Endothelial cell (in vitro differentiated cells): ENCODE results near the gene ACSF2. TPM values are rescaled to one million over a fixed set of nuclear protein-coding genes. Genes with fewer than 3 reads are reported as not detected.

Source experiments
- DNase-seq: peaks from one replicate; pipeline ENCODE4 v3.0.0; 2021; ENCODE audit warnings: low spot score
- H3K27ac Mint-ChIP-seq: one replicate; pipeline ENCODE4 v1.8.0; 2021; ENCODE audit warnings: mixed read lengths, inconsistent platforms; ENCODE audit not compliant: unreplicated experiment
- H3K27me3 Mint-ChIP-seq: one replicate; pipeline ENCODE4 v1.8.0; 2021; ENCODE audit warnings: mild to moderate bottlenecking, moderate library complexity, mixed read lengths, inconsistent platforms; ENCODE audit not compliant: unreplicated experiment
- H3K36me3 Mint-ChIP-seq: one replicate; pipeline ENCODE4 v1.8.0; 2021; ENCODE audit warnings: mild to moderate bottlenecking, low read depth, mixed read lengths, inconsistent platforms; ENCODE audit not compliant: unreplicated experiment
- H3K4me1 Mint-ChIP-seq: one replicate; pipeline ENCODE4 v1.8.0; 2021; ENCODE audit warnings: mild to moderate bottlenecking, mixed read lengths, inconsistent platforms; ENCODE audit not compliant: unreplicated experiment
- H3K4me3 Mint-ChIP-seq: one replicate; pipeline ENCODE4 v1.8.0; 2021; ENCODE audit warnings: mild to moderate bottlenecking, mixed read lengths, inconsistent platforms; ENCODE audit not compliant: unreplicated experiment
- H3K9me3 Mint-ChIP-seq: one replicate; pipeline ENCODE4 v1.8.0; 2021; ENCODE audit warnings: mixed read lengths, inconsistent platforms; ENCODE audit not compliant: unreplicated experiment
- CTCF ChIP-seq: fragments of 200-600 bp; sonication (generic); IDR thresholded peaks from one replicate; pipeline ENCODE4 v1.5.0; 2021; ENCODE audit warnings: antibody characterized with exemption; ENCODE audit not compliant: unreplicated experiment
- total RNA-seq: library from RNA; stranded (reverse); fragmentation: NEBNext Ultra II Directional; extraction: Animal tissue kit (Norgen Biotek cat#: 25700); gene quantifications from one replicate; pipeline ENCODE4 v1.2.1, GENCODE V29; 2021; ENCODE audit not compliant: unreplicated experiment

Gene ACSF2
- total RNA-seq, 1 donor from 2014 or later: 51.0 TPM

GRCh38 chr17:50467114-50467854, 41.3 kb downstream of the ACSF2 start:
- Mint-ChIP-seq H3K9me3 (no peaks in the 10 kb centered on the region), H3K4me3 (peak overlapping the region; percentile 25), H3K27ac (no peak overlapping the region), H3K36me3 (peaks cover 11% of the 10 kb centered on the region), H3K27me3 (peaks cover 22% of the 10 kb centered on the region), H3K4me1 (peaks cover 5% of the 10 kb centered on the region)
- DNase-seq: no peak
- no peak for TF ChIP-seq CTCF

DNA sequence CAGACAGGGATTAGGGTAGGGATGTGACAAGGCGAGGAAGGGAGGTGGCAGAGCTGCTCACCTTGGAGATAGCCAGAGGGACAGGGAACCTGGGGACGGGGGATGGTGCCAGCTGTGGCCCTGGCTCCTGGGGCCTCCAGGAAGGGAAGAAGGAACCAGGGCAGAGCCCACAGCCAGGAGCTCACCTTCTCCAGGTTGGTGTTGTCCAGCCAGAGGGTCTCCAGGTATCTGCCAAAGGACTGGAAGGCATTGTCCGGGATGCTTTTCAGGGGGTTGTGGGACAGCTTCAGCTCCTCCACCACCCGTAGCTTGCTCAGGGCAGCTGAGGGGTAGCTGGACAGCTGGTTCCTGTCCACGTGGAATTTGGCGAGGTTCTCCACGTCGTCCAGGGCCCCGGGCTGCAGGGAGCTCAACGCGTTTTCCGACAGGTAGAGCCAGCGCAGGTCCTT, 41.9 kb downstream of the ACSF2 start:
- no peak overlapping the region for H3K27ac Mint-ChIP-seq
- H3K4me1 Mint-ChIP-seq: peaks cover 5% of the 10 kb centered on the region
- TF ChIP-seq CTCF: no peak
- H3K4me3 Mint-ChIP-seq: peak overlapping the region; percentile 25
- H3K9me3 Mint-ChIP-seq: no peaks in the 10 kb centered on the region
- H3K27me3 Mint-ChIP-seq: peaks cover 23% of the 10 kb centered on the region
- H3K36me3 Mint-ChIP-seq: peaks cover 16% of the 10 kb centered on the region
- no peak for DNase-seq

DNA sequence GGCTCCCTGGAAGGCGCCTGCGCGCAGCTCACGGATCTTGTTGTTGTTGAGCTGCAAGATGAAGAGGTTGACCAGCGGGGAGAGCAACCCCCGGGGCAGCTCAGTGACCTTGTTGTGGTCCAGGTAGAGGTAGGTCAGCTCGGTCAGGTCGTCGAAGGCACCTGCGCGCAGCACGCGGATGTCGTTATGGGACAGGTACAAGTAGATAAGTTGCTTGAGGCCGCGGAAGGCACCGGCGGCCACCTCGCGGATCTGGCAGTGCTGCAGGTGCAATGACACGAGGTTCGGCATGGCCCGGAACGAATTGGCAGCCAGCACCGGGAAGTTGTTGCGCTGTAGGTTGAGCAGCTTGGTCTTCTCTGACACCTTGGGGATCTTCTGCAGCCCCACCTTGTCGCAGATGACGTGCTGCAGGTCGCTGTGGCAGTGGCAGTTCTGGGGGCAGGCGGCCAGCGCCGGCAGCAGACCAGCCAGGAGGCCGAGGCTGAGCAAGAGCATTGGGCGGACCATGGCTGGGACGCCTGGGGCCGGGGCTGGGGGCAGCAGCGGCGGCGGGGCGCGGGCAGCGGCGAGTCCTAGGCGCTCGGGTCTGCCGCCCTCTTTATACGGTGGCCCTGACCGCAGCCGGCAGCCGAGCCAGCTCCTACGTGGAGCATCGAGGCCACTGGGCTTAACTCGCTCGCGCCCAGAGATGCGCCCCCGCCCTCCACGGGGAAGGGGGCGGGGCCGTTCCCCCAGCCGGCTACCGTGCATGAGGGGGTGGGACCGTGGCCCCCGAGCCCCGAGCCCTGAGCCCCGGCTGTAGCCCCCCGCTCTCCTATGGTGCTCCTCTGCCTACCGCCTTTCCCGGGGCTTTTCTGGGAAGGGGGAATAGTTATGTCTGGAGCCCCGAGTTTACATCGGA, 42.5 kb downstream of the ACSF2 start, which contains the start of gene CHAD:
Gene CHAD, minus strand, starts transcription at position 577 of the 904 bp plus-strand sequence. Its CDS starts 67 bp downstream, at position 510.
- H3K36me3 Mint-ChIP-seq: peaks cover 23% of the 10 kb centered on the region
- H3K27me3 Mint-ChIP-seq: peaks cover 24% of the 10 kb centered on the region
- no peaks in the 10 kb centered on the region for H3K9me3 Mint-ChIP-seq
- DNase-seq: peak; percentile 20
- no peak within 1 kb of the TSS for H3K27ac Mint-ChIP-seq
- no peak for TF ChIP-seq CTCF
- H3K4me1 Mint-ChIP-seq: peaks cover 5% of the 10 kb centered on the region
- H3K4me3 Mint-ChIP-seq: peak within 1 kb of the TSS; percentile 62

GRCh38 chr17:50469208-50469605, 43.2 kb downstream of the ACSF2 start:
- peaks cover 26% of the 10 kb centered on the region for H3K27me3 Mint-ChIP-seq
- H3K4me1 Mint-ChIP-seq: peaks cover 5% of the 10 kb centered on the region
- H3K9me3 Mint-ChIP-seq: no peaks in the 10 kb centered on the region
- no peak for DNase-seq
- TF ChIP-seq CTCF: no peak
- peaks cover 28% of the 10 kb centered on the region for H3K36me3 Mint-ChIP-seq
- no peak overlapping the region for H3K4me3 Mint-ChIP-seq
- no peak overlapping the region for H3K27ac Mint-ChIP-seq
